Myocyte (in vitro differentiated cells): ENCODE data around the gene DBN1. TPM values are rescaled to one million over a fixed set of nuclear protein-coding genes. Genes with fewer than 3 reads are reported as not detected.

Source experiments
- DNase-seq: peaks from one replicate; pipeline ENCODE4 v3.0.0-alpha.2; 2012; ENCODE audit warnings: low read depth
- polyA plus RNA-seq: library from polyadenylated mRNA; unstranded; fragments of >200 nt; gene quantifications from one replicate; pipeline ENCODE4 v1.2.1, GENCODE V29; 2012; ENCODE audit warnings: missing spikeins
- total RNA-seq: library from RNA; depleted of rRNA; stranded (reverse); fragments of >200 nt; gene quantifications from 2 replicates; pipeline ENCODE4 v1.2.3, GENCODE V29; 2014

The DBN1 gene
- 311 and 455 TPM in 2 replicates for total RNA-seq
- 336 TPM for polyA plus RNA-seq

- peak; percentile 75 for DNase-seq
These were observed at the start of gene DBN1 for GRCh38 chr5:177473443-177474001. DBN1 (minus strand) TSS chr5:177473634; CDS start chr5:177473521, 113 bp downstream.

- DNase-seq: peak; percentile 88
These were observed 47.6 kb upstream of the DBN1 start for GRCh38 chr5:177520916-177521513.

- DNase-seq: no peak
These were observed 46.8 kb upstream of the DBN1 start for GRCh38 chr5:177520271-177520670.

- DNase-seq: no peak
These were observed 46.2 kb upstream of the DBN1 start for GRCh38 chr5:177519463-177520235.

- DNase-seq: peak; percentile 99
These were observed 43.5 kb upstream of the DBN1 start, which contains the start of gene DDX41 for GRCh38 chr5:177516601-177517568. DDX41 (minus strand) TSS chr5:177516961; CDS start chr5:177516945, 16 bp downstream.

GRCh38 chr5:177515580-177515979 lies 42.1 kb upstream of the DBN1 start:
- DNase-seq: no peak

GRCh38 chr5:177514541-177514940 lies 41.1 kb upstream of the DBN1 start:
- no peak for DNase-seq

GRCh38 chr5:177513500-177513899 lies 40.1 kb upstream of the DBN1 start:
- DNase-seq: no peak

GRCh38 chr5:177512736-177513380 lies 39.4 kb upstream of the DBN1 start:
- no peak for DNase-seq

- DNase-seq: no peak
These were observed 38.6 kb upstream of the DBN1 start for GRCh38 chr5:177511796-177512675.

- no peak for DNase-seq
These were observed 37.7 kb upstream of the DBN1 start for GRCh38 chr5:177511181-177511580.

- no peak for DNase-seq
These were observed 37.2 kb upstream of the DBN1 start for GRCh38 chr5:177510567-177511053.

- no peak for DNase-seq
These were observed 36.6 kb upstream of the DBN1 start for GRCh38 chr5:177509991-177510566.

- peak; percentile 76 for DNase-seq
These were observed 36.0 kb upstream of the DBN1 start, which contains the start of gene DOK3 for GRCh38 chr5:177509381-177509951. DOK3 (minus strand) TSS chr5:177509826; CDS start chr5:177509540, 286 bp downstream.

GRCh38 chr5:177508837-177509236 lies 35.4 kb upstream of the DBN1 start:
- DNase-seq: no peak

- no peak for DNase-seq
These were observed 34.8 kb upstream of the DBN1 start for GRCh38 chr5:177508221-177508611.

- DNase-seq: no peak
These were observed 34.3 kb upstream of the DBN1 start for GRCh38 chr5:177507596-177508220.

- DNase-seq: no peak
These were observed 33.7 kb upstream of the DBN1 start for GRCh38 chr5:177507165-177507564.
